GM19468 (cell line): Measurements from ENCODE around the gene RAB2B.

ENCODE experiments used
- ATAC-seq: cut with Tn5 transposase; IDR thresholded peaks from one replicate; pipeline ENCODE4 v1.9.1; 2021; ENCODE audit warnings: mild to moderate bottlenecking, moderate library complexity, moderate number of reproducible peaks; ENCODE audit not compliant: unreplicated experiment; ENCODE audit errors: extremely low read depth

Gene RAB2B

GRCh38 chr14:21476925-21477681 is at the start of gene RAB2B, which contains the start of gene TOX4:
RAB2B (minus strand) TSS chr14:21476959; CDS start chr14:21476872, 87 bp downstream.
TOX4 (plus strand) TSS chr14:21477195; CDS start chr14:21477279, 84 bp downstream.
- peak; percentile 99 for ATAC-seq

GRCh38 chr14:21525962-21526671 is 49.4 kb upstream of the RAB2B start, which contains the start of gene SALL2:
SALL2 (minus strand) TSS chr14:21526346; CDS start chr14:21526127, 219 bp downstream.
- ATAC-seq: no peak

GRCh38 chr14:21525571-21525961 is 48.8 kb upstream of the RAB2B start:
- ATAC-seq: no peak

- ATAC-seq: no peak
These were observed 48.1 kb upstream of the RAB2B start for GRCh38 chr14:21524575-21525490.

- no peak for ATAC-seq
These were observed 46.4 kb upstream of the RAB2B start for GRCh38 chr14:21523203-21523602.

GRCh38 chr14:21521501-21521900 is 44.7 kb upstream of the RAB2B start:
- no peak for ATAC-seq

GRCh38 chr14:21520767-21521166 is 44.0 kb upstream of the RAB2B start:
- ATAC-seq: no peak

- no peak for ATAC-seq
These were observed 42.0 kb upstream of the RAB2B start for GRCh38 chr14:21518725-21519124.

- ATAC-seq: no peak
These were observed 37.6 kb upstream of the RAB2B start for GRCh38 chr14:21514341-21514740.

GRCh38 chr14:21510735-21511657 is 34.2 kb upstream of the RAB2B start, which contains the start of gene METTL3:
METTL3 (minus strand) TSS chr14:21511340; CDS start chr14:21511223, 117 bp downstream.
- ATAC-seq: peak; percentile 94

- no peak for ATAC-seq
These were observed 32.8 kb upstream of the RAB2B start for GRCh38 chr14:21509432-21510143.

- no peak for ATAC-seq
These were observed 29.8 kb upstream of the RAB2B start for GRCh38 chr14:21506557-21506956.

GRCh38 chr14:21505012-21505553 is 28.3 kb upstream of the RAB2B start:
- ATAC-seq: peak; percentile 80

- no peak for ATAC-seq
These were observed 26.6 kb upstream of the RAB2B start for GRCh38 chr14:21503376-21503775.

- no peak for ATAC-seq
These were observed 24.8 kb upstream of the RAB2B start for GRCh38 chr14:21501568-21501967.

- ATAC-seq: no peak
These were observed 22.1 kb upstream of the RAB2B start for GRCh38 chr14:21498540-21499526.

GRCh38 chr14:21496453-21496852 is 19.7 kb upstream of the RAB2B start:
- no peak for ATAC-seq
